ENCODE data around the gene ADAMTS17.

DNA sequence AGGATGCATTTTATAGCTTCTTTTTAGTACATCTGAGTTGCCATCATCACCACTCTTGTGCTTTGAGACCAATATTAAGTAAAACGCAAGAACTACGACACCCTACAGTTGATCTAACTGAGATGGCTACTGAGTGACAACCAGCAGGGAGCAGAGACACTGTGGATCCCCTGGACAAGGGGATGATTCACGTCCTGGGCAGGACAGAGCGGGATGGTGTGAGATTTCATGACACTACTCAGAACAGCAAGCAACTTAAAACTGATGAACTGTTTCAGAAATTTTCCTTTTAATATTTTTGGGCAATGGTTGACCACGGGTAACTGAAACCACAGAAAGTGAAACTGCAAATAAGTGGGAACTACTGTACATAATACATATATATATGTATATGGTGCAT lies 299.2 kb downstream of the ADAMTS17 start:
- TF ChIP-seq POLR2A (IDR thresholded peaks at IDR 0.05): no peak
- TF ChIP-seq, protein P1, sequence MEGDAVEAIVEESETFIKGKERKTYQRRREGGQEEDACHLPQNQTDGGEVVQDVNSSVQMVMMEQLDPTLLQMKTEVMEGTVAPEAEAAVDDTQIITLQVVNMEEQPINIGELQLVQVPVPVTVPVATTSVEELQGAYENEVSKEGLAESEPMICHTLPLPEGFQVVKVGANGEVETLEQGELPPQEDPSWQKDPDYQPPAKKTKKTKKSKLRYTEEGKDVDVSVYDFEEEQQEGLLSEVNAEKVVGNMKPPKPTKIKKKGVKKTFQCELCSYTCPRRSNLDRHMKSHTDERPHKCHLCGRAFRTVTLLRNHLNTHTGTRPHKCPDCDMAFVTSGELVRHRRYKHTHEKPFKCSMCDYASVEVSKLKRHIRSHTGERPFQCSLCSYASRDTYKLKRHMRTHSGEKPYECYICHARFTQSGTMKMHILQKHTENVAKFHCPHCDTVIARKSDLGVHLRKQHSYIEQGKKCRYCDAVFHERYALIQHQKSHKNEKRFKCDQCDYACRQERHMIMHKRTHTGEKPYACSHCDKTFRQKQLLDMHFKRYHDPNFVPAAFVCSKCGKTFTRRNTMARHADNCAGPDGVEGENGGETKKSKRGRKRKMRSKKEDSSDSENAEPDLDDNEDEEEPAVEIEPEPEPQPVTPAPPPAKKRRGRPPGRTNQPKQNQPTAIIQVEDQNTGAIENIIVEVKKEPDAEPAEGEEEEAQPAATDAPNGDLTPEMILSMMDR (IDR thresholded peaks at IDR 0.05): no peak
